HG03280 (cell line): ENCODE results near the gene GOPC.
A peak's percentile ranks its signal among the peaks of the same experiment; 100 is the strongest.

Source experiments
- ATAC-seq: cut with Tn5 transposase; IDR thresholded peaks from one replicate; pipeline ENCODE4 v1.9.1; 2021; ENCODE audit warnings: mild to moderate bottlenecking, moderate library complexity; ENCODE audit not compliant: unreplicated experiment

The GOPC gene

DNA sequence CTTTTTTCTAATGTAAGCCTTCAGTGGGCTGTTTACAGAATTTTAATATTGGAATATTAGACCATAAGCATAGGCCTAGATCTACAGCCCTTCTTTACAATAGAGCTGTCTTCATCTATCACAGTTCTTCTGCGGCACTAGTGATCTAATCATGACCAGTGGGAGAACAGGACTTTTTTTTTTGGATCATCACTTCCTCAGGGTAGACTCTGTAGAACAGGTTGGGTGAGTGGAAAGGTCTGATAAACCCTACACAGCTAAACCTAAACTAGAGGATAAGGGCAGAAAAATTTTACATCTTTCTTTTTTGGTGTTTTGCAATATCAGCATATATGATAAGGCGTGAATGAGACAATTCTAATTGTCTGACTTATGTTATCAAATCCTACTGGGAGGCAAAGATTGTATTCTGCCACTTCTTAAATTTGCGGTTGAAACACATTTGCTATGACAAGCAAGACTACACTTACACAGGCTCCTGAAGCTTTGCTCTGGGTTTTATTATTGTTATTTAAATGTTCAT lies 52.2 kb downstream of the GOPC start:
- ATAC-seq: no peak

DNA sequence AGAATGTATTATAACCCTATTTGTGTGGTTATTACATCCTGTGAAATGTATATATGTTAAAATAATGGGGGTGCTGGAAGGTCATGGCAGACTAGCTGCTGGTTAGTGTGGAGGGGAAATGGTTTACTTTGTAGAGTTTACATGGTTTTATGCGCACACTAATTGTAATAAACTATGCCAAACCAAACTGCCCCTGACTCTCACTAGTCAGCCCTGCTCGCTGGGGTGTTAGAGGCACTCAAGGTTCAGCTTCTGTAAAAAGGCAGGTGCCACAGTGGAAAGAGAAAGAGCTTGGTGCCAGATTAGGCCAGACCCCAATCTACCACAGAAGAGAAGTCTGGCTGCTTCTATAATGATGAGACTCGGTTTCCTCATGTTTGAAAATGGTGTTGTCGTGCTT lies 52.7 kb downstream of the GOPC start:
- ATAC-seq: no peak

- no peak for ATAC-seq
Observed at GRCh38 chr6:117548797-117549301, 53.5 kb downstream of the GOPC start.

- ATAC-seq: peak; percentile 54
Observed at GRCh38 chr6:117547688-117548621, 54.4 kb downstream of the GOPC start.

DNA sequence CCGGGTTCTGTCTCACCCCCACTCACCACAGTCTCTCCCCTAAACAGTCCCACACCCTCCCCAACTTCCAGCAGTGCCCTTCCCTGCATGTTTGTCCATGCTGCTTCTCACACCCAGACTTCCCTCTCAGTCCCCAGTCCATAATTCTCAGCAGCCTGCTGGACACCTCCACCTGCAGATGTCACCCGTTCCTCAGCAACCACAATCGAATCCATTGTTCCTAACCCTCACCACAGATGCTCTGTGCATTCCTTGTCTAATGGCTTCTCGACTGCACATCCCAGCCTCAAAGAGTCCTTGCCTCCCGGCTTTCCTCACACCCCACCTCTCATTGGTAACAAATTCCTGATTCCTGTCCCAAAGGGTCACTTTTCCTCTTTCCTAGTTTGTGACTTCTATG lies 55.6 kb downstream of the GOPC start:
- no peak for ATAC-seq

- ATAC-seq: no peak
Observed at GRCh38 chr6:117545161-117545595, 57.1 kb downstream of the GOPC start.

- ATAC-seq: no peak
Observed at GRCh38 chr6:117544716-117545115, 57.6 kb downstream of the GOPC start.

DNA sequence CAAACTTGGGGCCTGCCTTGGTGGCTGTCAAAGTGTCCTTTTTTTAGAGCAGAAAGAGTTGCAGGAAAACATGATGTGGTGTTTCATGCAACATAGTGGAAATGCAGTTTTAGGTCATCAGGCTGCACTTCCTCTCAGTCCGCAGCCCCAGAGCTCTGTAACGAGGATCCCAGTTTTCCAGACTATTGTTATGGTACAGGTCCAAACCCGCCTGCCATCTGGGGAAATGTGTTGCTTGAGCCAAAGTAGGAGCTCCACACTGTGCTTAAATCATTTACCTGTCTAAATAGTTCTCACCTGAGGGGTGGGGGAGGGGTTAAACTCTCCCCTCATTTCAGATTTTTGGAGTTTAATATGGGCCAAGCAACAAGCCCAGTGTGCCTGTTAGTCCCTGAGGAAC lies 59.8 kb downstream of the GOPC start:
- no peak for ATAC-seq

- ATAC-seq: no peak
Observed at GRCh38 chr6:117540670-117541069, 61.6 kb downstream of the GOPC start.

DNA sequence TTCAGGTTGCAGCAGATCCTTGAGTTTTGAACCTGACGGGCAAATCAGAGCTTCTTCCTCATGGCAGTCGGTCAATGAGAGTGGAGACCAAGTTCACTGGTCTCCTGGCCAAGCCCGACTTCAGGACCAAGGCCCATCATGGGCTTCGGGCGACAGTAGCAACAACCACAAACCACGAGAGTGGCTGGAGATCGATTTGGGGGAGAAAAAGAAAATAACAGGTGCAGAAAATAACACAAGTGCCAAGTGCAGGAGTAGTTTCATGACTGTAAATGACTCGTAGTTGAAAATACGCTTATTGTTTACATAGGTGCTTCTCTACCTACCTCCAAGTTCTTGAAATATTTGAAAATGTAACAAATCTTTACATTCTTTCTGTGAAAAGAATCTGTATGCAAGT lies 63.7 kb downstream of the GOPC start:
- peak; percentile 52 for ATAC-seq

DNA sequence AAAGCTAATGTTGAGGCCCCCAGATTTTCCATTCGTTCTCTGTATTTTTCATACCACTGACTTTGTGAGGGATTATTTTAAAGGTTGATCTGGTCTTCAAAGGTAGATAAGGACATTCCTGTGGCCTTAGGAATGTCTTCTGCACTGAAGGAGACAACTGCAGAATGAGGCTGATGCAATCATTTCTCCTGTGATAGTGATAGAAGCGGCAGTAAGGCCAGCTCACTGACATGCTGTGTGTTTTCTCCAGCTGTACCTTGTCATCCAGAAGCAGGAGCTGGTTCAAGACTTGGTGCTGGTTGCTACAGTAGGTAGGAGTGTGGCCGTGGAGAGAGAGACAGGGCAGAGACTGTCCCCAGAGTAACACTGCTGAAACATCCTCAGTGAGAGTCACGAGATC lies 66.0 kb downstream of the GOPC start:
- ATAC-seq: no peak

GRCh38 chr6:117534974-117535373 lies 67.3 kb downstream of the GOPC start:
- ATAC-seq: no peak

DNA sequence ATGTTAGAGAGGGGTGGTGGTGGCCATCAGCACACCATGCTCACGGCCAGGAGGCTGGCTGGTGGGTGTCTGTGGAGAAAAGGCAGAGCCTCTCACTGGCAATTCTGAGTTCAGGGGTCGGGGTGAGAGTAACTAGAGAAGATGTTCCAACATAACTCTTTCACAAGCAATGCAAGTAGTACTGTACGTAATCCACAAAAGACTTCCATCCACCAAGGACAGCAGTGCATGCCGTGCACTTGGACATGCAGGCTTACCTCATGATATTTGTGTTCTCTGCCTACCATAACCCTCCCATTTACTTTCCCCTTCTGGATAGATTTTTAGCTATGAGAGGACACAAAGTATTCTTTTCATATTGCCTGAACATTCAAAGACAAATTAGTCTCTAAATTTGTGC lies 68.5 kb downstream of the GOPC start:
- ATAC-seq: no peak

DNA sequence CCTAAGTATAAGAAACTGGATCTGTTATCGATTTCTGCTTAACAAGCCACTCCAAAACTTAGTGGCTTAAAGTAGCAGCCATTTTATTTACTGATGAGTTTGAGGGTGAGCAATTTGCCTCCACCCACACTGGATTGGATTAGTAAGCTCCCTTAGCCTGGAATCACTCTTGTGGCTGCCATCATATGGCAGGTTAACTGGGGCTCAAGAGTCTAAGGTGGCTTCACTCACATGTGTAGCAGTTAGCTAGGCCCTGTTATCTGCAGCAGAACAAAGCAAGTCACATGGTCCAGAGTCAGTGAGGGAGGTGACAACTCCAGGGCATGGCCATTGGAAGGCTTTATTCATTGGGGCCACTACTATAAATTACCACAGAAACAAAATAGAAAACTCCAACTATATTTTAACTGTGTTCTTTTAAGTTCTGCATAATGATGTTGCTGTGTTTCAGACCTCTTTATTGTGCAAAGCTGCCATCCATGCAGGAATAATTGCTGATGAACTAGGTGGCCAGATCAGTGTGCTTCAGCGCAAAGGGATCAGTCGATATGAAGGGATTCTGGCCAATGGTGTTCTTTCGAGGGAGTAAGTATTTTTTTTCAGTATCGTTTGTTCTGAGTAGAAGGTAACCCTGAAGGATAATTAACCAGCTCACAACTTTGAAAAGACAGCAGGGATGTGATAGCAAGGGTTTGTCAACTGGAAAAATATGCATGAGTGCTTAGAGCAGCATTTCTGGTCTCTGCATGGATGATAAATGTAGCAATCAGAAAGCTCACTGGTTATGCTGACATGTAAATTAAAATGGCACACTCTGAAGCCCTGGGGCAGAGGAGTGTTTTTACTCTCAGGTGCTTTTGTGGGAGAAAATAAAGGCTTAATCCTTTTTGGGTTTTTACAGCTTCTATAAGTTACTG lies 70.2 kb downstream of the GOPC start:
- no peak for ATAC-seq

DNA sequence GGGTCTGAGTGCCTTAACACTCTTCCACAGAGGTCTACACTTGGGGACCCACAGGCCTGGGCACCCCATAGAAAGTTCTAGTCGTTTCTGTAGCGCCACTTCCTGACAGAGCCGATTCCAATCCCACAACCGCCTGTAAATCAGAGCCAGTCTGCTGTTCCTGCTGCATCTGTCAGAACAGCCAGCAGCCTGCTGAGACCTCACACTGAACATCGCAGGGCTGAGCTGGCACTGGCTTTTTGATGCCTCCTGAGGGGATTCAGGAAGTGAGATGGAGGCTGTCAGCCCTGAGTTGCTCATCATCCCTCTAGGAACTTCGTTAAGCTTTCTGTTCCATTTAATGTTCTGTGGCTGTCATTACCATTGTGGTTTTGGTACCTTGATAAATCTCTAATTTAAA lies 71.0 kb downstream of the GOPC start:
- ATAC-seq: no peak

GRCh38 chr6:117530467-117531242 lies 71.7 kb downstream of the GOPC start:
- ATAC-seq: no peak

- no peak for ATAC-seq
Observed at GRCh38 chr6:117525607-117526006, 76.7 kb downstream of the GOPC start.

- no peak for ATAC-seq
Observed at GRCh38 chr6:117521791-117522502, 80.4 kb downstream of the GOPC start.

DNA sequence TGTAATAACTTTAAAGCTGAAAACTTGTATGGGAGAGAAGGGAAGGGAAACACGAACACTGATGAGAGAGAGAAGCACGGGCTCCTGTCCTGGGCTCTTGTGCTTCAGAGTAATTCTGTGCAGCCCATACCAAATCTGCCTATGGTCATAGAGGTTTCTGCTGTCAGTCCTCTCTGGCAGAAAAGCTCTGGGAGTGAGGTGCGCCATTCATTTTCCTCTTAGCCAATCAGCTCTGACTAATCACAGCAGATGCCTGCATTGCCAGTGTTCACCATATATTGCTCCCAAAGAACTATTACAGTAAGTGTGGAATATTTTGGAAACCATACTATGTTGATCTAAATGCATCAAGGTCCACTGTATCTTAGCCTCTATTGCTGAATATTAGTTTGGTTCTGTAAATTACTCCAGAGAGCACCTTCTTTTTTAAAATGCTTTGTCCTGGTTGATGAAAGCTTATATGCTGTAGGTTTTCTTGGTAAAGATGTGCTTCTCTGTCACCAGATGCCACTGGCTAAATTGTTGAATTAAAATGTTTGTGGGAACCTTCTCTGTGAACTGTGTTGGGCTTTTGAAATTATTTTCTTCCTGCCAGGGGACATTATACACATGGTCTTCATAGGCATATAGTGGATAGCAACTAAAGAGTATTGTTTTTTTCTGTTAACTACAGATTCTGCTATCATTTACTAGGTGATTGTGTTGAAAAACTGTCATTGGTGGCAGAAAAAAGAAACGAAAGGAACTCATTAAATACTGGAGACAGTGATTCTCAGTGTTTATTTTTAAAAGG lies 81.5 kb downstream of the GOPC start:
- ATAC-seq: no peak
